HepG2 (cell line): ENCODE measurements around the gene ZMYND8. TPM values are rescaled to one million over a fixed set of nuclear protein-coding genes. Genes with fewer than 3 reads are reported as not detected.
A peak's percentile ranks its signal among the peaks of the same experiment; 100 is the strongest.

ENCODE experiments used
- CENPT ChIP-seq: sonication (generic); formaldehyde crosslinking; IDR thresholded peaks from 2 replicates; pipeline ENCODE4 v1.8.0; 2022; ENCODE audit warnings: low read depth, mild to moderate bottlenecking, moderate library complexity, missing genetic modification reagents
- MTF1 ChIP-seq: sonication (generic); formaldehyde crosslinking; IDR thresholded peaks from 2 replicates; pipeline ENCODE4 v1.5.0; 2020; ENCODE audit warnings: missing genetic modification reagents
- SOX13 ChIP-seq, 3 experiments: fragments of 450-650 bp in 1 of 3; sonication (generic) in 1 of 3; formaldehyde crosslinking in 1 of 3; IDR thresholded peaks in 2 of 3; conservative IDR thresholded peaks in 1 of 3; 2 replicates each; pipeline versions ENCODE4 v1.5.0 to v1.6.1; 2016 to 2020; ENCODE audit warnings: antibody characterized with exemption in 1 of 3, mild to moderate bottlenecking in 1 of 3, missing compliant biosample characterization in 1 of 3, missing genetic modification reagents in 1 of 3, moderate library complexity in 1 of 3
- ZNF225 ChIP-seq: sonication (generic); formaldehyde crosslinking; IDR thresholded peaks from 2 replicates; pipeline ENCODE4 v1.4.0; 2020; ENCODE audit warnings: mild to moderate bottlenecking, missing genetic modification reagents
- ZNF616 ChIP-seq: sonication (generic); formaldehyde crosslinking; IDR thresholded peaks from 2 replicates; pipeline ENCODE4 v1.5.0; 2020; ENCODE audit warnings: low read depth, mild to moderate bottlenecking, missing genetic modification reagents
- polyA plus RNA-seq, 8 experiments: library from polyadenylated mRNA; depleted of rRNA in 3 of 8; stranded (reverse) in 7 of 8; unstranded in 1 of 8; fragments of >200 nt; fragmentation: Illumina TruSeq in 4 of 8; extraction: Trizol in 4 of 8; gene quantifications; 2 replicates each; pipeline versions ENCODE4 v1.2.1 to v1.2.3, GENCODE V29; 2011 to 2016; ENCODE audit warnings: low read depth in 4 of 8, missing spikeins in 1 of 8, mixed read lengths in 1 of 8; ENCODE audit not compliant: insufficient read depth in 1 of 8
- total RNA-seq, 5 experiments: library from RNA; depleted of rRNA; stranded (reverse); fragments of >200 nt; fragmentation: Illumina TruSeq; extraction: Trizol; gene quantifications; 2 replicates each; pipeline ENCODE4 v1.2.3, GENCODE V29; 2016; ENCODE audit warnings: low read depth in 1 of 5
- TF ChIP-seq, protein P1 (sequence below): sonication (generic); formaldehyde crosslinking; IDR thresholded peaks from 2 replicates; pipeline ENCODE4 v1.9.0; 2021; ENCODE audit warnings: missing genetic modification reagents, borderline replicate concordance
- TF ChIP-seq, protein P2 (sequence below): sonication (generic); formaldehyde crosslinking; IDR thresholded peaks from 2 replicates; pipeline ENCODE4 v1.4.0; 2020; ENCODE audit warnings: mild to moderate bottlenecking, low read depth, missing genetic modification reagents
- TF ChIP-seq, protein P3 (sequence below): sonication (generic); formaldehyde crosslinking; IDR thresholded peaks from 2 replicates; pipeline ENCODE4 v1.9.0; 2022; ENCODE audit warnings: missing genetic modification reagents, mild to moderate bottlenecking, borderline replicate concordance

The ZMYND8 gene
- total and polyA plus RNA-seq, 2 of the 13 experiments (the other 11 are each of a cell fraction or from before 2014, with no cell fraction given), result 53.9 to 84.7 TPM

DNA sequence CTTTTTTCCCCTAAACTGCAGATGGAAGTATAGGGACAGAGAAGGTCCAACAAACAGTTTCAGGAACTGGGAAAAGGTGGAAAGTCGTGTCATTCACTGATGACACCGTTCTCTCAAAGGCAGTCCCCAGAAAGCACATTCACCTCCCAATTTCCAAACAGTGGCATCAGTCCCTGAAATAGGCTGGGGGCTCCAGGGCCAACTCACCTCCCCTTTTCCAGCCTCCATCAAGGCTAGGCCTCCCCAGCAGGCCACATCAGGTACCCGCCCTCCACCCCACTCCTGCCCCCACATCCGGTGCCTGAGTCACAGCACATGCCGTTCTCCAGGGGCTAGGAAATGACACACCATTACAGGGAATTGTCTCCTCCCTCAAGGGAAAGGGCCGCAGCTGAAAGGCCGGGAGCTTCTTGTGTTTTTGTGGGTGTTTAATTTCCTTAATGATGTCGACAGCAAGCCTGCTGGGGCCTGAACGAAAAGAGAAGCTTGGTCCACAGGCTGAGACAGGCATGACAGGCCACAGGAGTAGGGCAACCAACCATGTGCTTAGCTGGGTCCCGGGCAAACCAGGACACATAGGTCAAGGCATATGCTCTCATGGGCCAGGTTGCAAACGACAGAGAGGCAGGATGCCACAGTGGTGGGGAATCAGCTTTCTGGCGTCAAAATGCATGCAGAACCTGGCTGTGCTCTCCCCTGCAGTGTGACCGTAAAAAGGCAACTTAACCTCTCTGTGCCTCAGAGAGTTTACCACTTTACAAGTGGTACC, 39.2 kb downstream of the ZMYND8 start (continued):
- TF ChIP-seq, protein P1, sequence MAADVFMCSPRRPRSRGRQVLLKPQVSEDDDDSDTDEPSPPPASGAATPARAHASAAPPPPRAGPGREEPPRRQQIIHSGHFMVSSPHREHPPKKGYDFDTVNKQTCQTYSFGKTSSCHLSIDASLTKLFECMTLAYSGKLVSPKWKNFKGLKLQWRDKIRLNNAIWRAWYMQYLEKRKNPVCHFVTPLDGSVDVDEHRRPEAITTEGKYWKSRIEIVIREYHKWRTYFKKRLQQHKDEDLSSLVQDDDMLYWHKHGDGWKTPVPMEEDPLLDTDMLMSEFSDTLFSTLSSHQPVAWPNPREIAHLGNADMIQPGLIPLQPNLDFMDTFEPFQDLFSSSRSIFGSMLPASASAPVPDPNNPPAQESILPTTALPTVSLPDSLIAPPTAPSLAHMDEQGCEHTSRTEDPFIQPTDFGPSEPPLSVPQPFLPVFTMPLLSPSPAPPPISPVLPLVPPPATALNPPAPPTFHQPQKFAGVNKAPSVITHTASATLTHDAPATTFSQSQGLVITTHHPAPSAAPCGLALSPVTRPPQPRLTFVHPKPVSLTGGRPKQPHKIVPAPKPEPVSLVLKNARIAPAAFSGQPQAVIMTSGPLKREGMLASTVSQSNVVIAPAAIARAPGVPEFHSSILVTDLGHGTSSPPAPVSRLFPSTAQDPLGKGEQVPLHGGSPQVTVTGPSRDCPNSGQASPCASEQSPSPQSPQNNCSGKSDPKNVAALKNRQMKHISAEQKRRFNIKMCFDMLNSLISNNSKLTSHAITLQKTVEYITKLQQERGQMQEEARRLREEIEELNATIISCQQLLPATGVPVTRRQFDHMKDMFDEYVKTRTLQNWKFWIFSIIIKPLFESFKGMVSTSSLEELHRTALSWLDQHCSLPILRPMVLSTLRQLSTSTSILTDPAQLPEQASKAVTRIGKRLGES (CRISPR knock-in tag), result no peak
- TF ChIP-seq SOX13 (IDR thresholded peaks at IDR 0.05), result no peak
- no peak for TF ChIP-seq SOX13 (CRISPR knock-in tag; conservative IDR thresholded peaks at IDR 0.05 in 1 of 2, IDR thresholded peaks at IDR 0.05 in 1 of 2)
- TF ChIP-seq, protein P2, sequence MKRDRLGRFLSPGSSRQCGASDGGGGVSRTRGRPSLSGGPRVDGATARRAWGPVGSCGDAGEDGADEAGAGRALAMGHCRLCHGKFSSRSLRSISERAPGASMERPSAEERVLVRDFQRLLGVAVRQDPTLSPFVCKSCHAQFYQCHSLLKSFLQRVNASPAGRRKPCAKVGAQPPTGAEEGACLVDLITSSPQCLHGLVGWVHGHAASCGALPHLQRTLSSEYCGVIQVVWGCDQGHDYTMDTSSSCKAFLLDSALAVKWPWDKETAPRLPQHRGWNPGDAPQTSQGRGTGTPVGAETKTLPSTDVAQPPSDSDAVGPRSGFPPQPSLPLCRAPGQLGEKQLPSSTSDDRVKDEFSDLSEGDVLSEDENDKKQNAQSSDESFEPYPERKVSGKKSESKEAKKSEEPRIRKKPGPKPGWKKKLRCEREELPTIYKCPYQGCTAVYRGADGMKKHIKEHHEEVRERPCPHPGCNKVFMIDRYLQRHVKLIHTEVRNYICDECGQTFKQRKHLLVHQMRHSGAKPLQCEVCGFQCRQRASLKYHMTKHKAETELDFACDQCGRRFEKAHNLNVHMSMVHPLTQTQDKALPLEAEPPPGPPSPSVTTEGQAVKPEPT (CRISPR knock-in tag), result no peak
- TF ChIP-seq CENPT (CRISPR knock-in tag), result no peak
- no peak for TF ChIP-seq MTF1 (CRISPR knock-in tag)
- TF ChIP-seq, protein P3, sequence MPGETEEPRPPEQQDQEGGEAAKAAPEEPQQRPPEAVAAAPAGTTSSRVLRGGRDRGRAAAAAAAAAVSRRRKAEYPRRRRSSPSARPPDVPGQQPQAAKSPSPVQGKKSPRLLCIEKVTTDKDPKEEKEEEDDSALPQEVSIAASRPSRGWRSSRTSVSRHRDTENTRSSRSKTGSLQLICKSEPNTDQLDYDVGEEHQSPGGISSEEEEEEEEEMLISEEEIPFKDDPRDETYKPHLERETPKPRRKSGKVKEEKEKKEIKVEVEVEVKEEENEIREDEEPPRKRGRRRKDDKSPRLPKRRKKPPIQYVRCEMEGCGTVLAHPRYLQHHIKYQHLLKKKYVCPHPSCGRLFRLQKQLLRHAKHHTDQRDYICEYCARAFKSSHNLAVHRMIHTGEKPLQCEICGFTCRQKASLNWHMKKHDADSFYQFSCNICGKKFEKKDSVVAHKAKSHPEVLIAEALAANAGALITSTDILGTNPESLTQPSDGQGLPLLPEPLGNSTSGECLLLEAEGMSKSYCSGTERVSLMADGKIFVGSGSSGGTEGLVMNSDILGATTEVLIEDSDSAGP (CRISPR knock-in tag), result no peak
- no peak for TF ChIP-seq ZNF616 (CRISPR knock-in tag)
- TF ChIP-seq ZNF225 (CRISPR knock-in tag), result 0 out of 2 replicates have a peak, but pooled peaks have one; percentile 42
